SK-N-SH (cell line): ENCODE measurements around the gene TNFRSF1A. TPM values are rescaled to one million over a fixed set of nuclear protein-coding genes. Genes with fewer than 3 reads are reported as not detected.
A peak's percentile ranks its signal among the peaks of the same experiment; 100 is the strongest.

Experiments used
- CTCF ChIA-PET: fragments of 300-600, 350-600 bp; formaldehyde crosslinking; extraction: SDS; loops from one replicate; lab custom pipeline; 2021; lab: Yijun Ruan, JAX
- POLR2A ChIA-PET: fragments of 350-600 bp; sonication (Branson Sonifier 250); formaldehyde crosslinking; extraction: SDS; loops from one replicate; lab custom pipeline; 2020; ENCODE audit warnings: antibody characterized with exemption, inconsistent platforms; lab: Yijun Ruan, JAX
- DNase-seq: peaks from one replicate; pipeline ENCODE4 v3.0.0; 2012
- H2AFZ ChIP-seq: fragments of 200-600 bp; sonication (generic); 2 replicates; pipeline ENCODE4 v1.8.1; 2016; ENCODE audit warnings: antibody characterized with exemption, mild to moderate bottlenecking, low read depth
- H3F3A ChIP-seq: fragments of 200-600 bp; sonication (generic); replicated peaks from 2 replicates; pipeline ENCODE3; 2016; ENCODE audit warnings: antibody characterized with exemption, mild to moderate bottlenecking; ENCODE audit not compliant: insufficient read depth
- H3K27ac ChIP-seq, 2 experiments: fragments of 200-500 bp in 1 of 2; fragments of 200-600 bp in 1 of 2; sonication (Bioruptor generic) in 1 of 2; sonication (generic), shearing (Covaris generic) in 1 of 2; 2 replicates each; pipeline versions ENCODE4 v1.5.1 to v1.6.1; 2014 to 2016; ENCODE audit warnings: low read depth in 2 of 2, inconsistent platforms in 1 of 2, low read length in 1 of 2, mild to moderate bottlenecking in 1 of 2, mixed read lengths in 1 of 2
- H3K27me3 ChIP-seq: fragments of 200-600 bp; sonication (generic), shearing (Covaris generic); 2 replicates; pipeline ENCODE4 v1.6.1; 2016; ENCODE audit warnings: mixed run types; ENCODE audit not compliant: insufficient read depth
- H3K36me3 ChIP-seq, 2 experiments: fragments of 200-500 bp in 1 of 2; fragments of 200-600 bp in 1 of 2; sonication (Bioruptor generic) in 1 of 2; sonication (generic) in 1 of 2; replicated peaks in 1 of 2; 2 replicates each; pipeline versions ENCODE3 to v1.5.1; 2014 to 2016; ENCODE audit warnings: low read length in 1 of 2, mild to moderate bottlenecking in 1 of 2; ENCODE audit not compliant: insufficient read depth in 2 of 2, control insufficient read depth in 1 of 2
- H3K4me1 ChIP-seq, 2 experiments: fragments of 200-500 bp in 1 of 2; fragments of 200-600 bp in 1 of 2; sonication (Bioruptor generic) in 1 of 2; sonication (generic), shearing (Covaris generic) in 1 of 2; 2 replicates each; pipeline versions ENCODE4 v1.5.1 to v1.6.1; 2014 to 2016; ENCODE audit warnings: low read depth in 1 of 2, low read length in 1 of 2, mixed run types in 1 of 2; ENCODE audit not compliant: insufficient read depth in 2 of 2, control insufficient read depth in 1 of 2
- H3K4me2 ChIP-seq: fragments of 200-600 bp; sonication (generic), shearing (Covaris generic); 2 replicates; pipeline ENCODE4 v1.6.1; 2017; ENCODE audit warnings: mixed run types
- H3K4me3 ChIP-seq, 2 experiments: fragments of 200-500 bp in 1 of 2; fragments of 200-600 bp in 1 of 2; sonication (Bioruptor generic) in 1 of 2; sonication (generic), shearing (Covaris generic) in 1 of 2; 2 replicates each; pipeline versions ENCODE4 v1.5.1 to v1.8.1; 2014 to 2016; ENCODE audit warnings: low read depth in 2 of 2, inconsistent platforms in 1 of 2, low read length in 1 of 2, mild to moderate bottlenecking in 1 of 2, mixed read lengths in 1 of 2, moderate library complexity in 1 of 2
- H3K79me2 ChIP-seq: fragments of 200-600 bp; sonication (generic); 2 replicates; pipeline ENCODE4 v1.8.1; 2017; ENCODE audit warnings: mild to moderate bottlenecking; ENCODE audit not compliant: insufficient read depth
- H3K9ac ChIP-seq: fragments of 200-600 bp; sonication (generic); 2 replicates; pipeline ENCODE4 v1.6.1; 2017; ENCODE audit warnings: mixed run types
- H3K9me2 ChIP-seq: fragments of 200-600 bp; sonication (generic); 2 replicates; pipeline ENCODE4 v1.6.1; 2017; ENCODE audit warnings: mixed run types
- H3K9me3 ChIP-seq: fragments of 200-600 bp; sonication (generic); 2 replicates; pipeline ENCODE4 v1.6.1; 2017; ENCODE audit warnings: mixed run types, mild to moderate bottlenecking, moderate library complexity
- H4K20me1 ChIP-seq: fragments of 200-600 bp; sonication (generic); 2 replicates; pipeline ENCODE4 v1.6.1; 2017; ENCODE audit warnings: mild to moderate bottlenecking, mixed run types; ENCODE audit not compliant: insufficient read depth
- CHD2 ChIP-seq: fragments of 150-350 bp; IDR thresholded peaks from 2 replicates; pipeline ENCODE4 v1.6.1; 2018; ENCODE audit warnings: low read length; ENCODE audit not compliant: partially characterized antibody
- CTCF ChIP-seq: fragments of 200-600 bp; sonication (generic); IDR thresholded peaks from 2 replicates; pipeline ENCODE4 v1.6.1; 2017; ENCODE audit warnings: antibody characterized with exemption, mild to moderate bottlenecking, moderate library complexity
- ELF1 ChIP-seq: IDR thresholded peaks from 2 replicates; pipeline ENCODE4 v1.4.0; 2012
- FOXJ3 ChIP-seq: sonication (generic); formaldehyde crosslinking; IDR thresholded peaks from 2 replicates; pipeline ENCODE4 v1.5.1; 2020; ENCODE audit warnings: mild to moderate bottlenecking, missing genetic modification reagents
- GABPA ChIP-seq: IDR thresholded peaks from 2 replicates; pipeline ENCODE4 v1.4.0; 2012; ENCODE audit warnings: low read depth, mild to moderate bottlenecking
- MAX ChIP-seq: IDR thresholded peaks from 2 replicates; pipeline ENCODE4 v1.4.0; 2012; ENCODE audit warnings: low read depth
- NFIC ChIP-seq: IDR thresholded peaks from 2 replicates; pipeline ENCODE4 v1.4.0; 2012; ENCODE audit warnings: borderline replicate concordance
- PBX3 ChIP-seq: IDR thresholded peaks from 2 replicates; pipeline ENCODE4; 2012
- RAD21 ChIP-seq: IDR thresholded peaks from 2 replicates; pipeline ENCODE4 v1.6.1; 2012; ENCODE audit warnings: mild to moderate bottlenecking, low read length
- RFX5 ChIP-seq: IDR thresholded peaks from 2 replicates; pipeline ENCODE4 v1.6.1; 2012; ENCODE audit warnings: mild to moderate bottlenecking, improper control_type of control experiment, low read length
- SIN3A ChIP-seq: IDR thresholded peaks from 2 replicates; pipeline ENCODE4 v1.6.1; 2012; ENCODE audit warnings: low read depth, mild to moderate bottlenecking, low read length, moderate library complexity, borderline replicate concordance
- SMC3 ChIP-seq: IDR thresholded peaks from 2 replicates; pipeline ENCODE4 v1.6.1; 2012; ENCODE audit warnings: low read depth, low read length, improper control_type of control experiment
- TCF12 ChIP-seq: IDR thresholded peaks from 2 replicates; pipeline ENCODE4 v1.4.0; 2012
- TEAD4 ChIP-seq: IDR thresholded peaks from 2 replicates; pipeline ENCODE4 v1.4.0; 2012; ENCODE audit warnings: mild to moderate bottlenecking, borderline replicate concordance; ENCODE audit not compliant: insufficient read depth
- USF2 ChIP-seq: fragments of 150-350 bp; IDR thresholded peaks from 2 replicates; pipeline ENCODE4 v1.6.1; 2017; ENCODE audit warnings: antibody characterized with exemption, low read length, low read depth, borderline replicate concordance
- WGBS: methylation state at CpG from one replicate; pipeline ENCODE4 v1.1.6; 2017; ENCODE audit warnings: low lambda C conversion rate; 5-methylcytosine and 5-hydroxymethylcytosine counted together
- polyA plus RNA-seq, 3 experiments: library from polyadenylated mRNA; depleted of rRNA; stranded (reverse); fragments of >200 nt; gene quantifications; 2 replicates each; pipeline ENCODE4 v1.2.3, GENCODE V29; 2012
- TF ChIP-seq, protein P1 (sequence below): IDR thresholded peaks from 2 replicates; pipeline ENCODE4 v1.4.0; 2012; ENCODE audit warnings: low read depth, borderline replicate concordance

TNFRSF1A gene
- polyA plus RNA-seq, 1 of the 3 experiments (the other 2 are of a cell fraction), result 92.9 TPM

- no peak for TF ChIP-seq CTCF
- TF ChIP-seq CHD2, result no peak
- no peak for TF ChIP-seq ELF1
- TF ChIP-seq MAX, result peak; percentile 98
- no peak for TF ChIP-seq RFX5
- 0 out of 2 replicates have a peak, but pooled peaks have one; percentile 28 for TF ChIP-seq GABPA
- no peak; the same call in 1 of the 2 replicates for TF ChIP-seq USF2
- no peak for TF ChIP-seq TEAD4
- no peak for TF ChIP-seq RAD21
These were observed 5.6 kb downstream of the TNFRSF1A start (continued) for GRCh38 chr12:6336079-6336888.

DNA sequence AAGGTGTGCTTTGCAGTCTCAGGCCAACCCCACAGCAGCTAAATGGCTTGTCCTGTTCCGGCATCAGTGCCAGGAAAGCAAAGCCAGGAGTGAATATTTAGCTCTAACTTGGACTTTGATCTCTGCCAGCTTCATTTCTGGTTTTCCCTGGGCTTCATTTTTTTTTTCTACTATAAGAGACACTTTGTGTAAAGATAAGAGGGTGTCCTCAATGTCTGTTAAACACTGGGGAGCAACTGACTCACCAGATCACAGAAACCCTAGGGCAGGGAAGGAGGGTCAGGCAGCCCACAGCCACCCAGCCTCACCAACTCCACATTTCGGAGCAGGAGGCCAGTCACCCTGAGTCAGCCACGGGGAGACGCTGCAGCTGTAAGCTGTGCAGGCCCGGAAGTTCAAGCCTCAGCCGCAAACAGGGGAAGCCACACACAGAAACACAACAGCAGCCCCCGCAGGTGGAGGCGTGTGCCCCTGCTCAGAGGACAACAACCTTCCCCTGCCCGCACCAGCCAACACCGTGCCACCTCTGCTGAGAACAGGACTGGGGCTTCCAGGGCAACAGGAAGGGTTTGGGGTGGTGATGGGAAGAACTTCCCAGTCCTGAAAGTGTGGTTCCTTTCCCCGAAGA, 6.3 kb downstream of the TNFRSF1A start:
- Histone ChIP-seq H3K9me2 (no peaks in the 10 kb centered on the region), H3F3A (peaks cover 65% of the 10 kb centered on the region), H3K9ac (peak overlapping the region; percentile 83), H3K36me3 (peaks cover 27 to 30% of the 10 kb centered on the region in 2 experiments), H3K27ac (peak overlapping the region; percentile 96 to 100), H3K79me2 (peaks cover 77% of the 10 kb centered on the region), H3K4me3 (peak overlapping the region; percentile 19 to 55; a peak in 3 of 4 replicates), H3K4me2 (peak overlapping the region; percentile 88), H3K27me3 (no peaks in the 10 kb centered on the region), H3K9me3 (no peaks in the 10 kb centered on the region), H4K20me1 (peaks cover 12% of the 10 kb centered on the region; the same call in 1 of the 2 replicates), H3K4me1 (peaks cover 47 to 71% of the 10 kb centered on the region in 2 experiments), H2AFZ (no peak overlapping the region)
- WGBS, result 7% methylated on average over 11 of the region's 11 CpGs
- DNase-seq, result peak; percentile 74
- ChIA-PET CTCF (interaction anchor here (0.6 to 2.5 kb wide), 9 partner anchors 48 to 885 kb away, joined by 3 to 10 read pairs (median 3); no protein-coding TSS in a partner anchor), POLR2A (interaction anchor here (1.0 to 1.4 kb wide), 2 partner anchors 135 to 199 kb away, joined by 4 to 7 read pairs; partner anchors contain the start of genes GAPDH and VAMP1)
- TF ChIP-seq CHD2 (no peak), TCF12 (peak; percentile 62; the same call in 1 of the 2 replicates), CTCF (peak; percentile 67), RFX5 (no peak), PBX3 (peak; percentile 62; the same call in 1 of the 2 replicates), FOXJ3 (CRISPR knock-in tag) (no peak), SMC3 (peak; percentile 36), NFIC (0 out of 2 replicates have a peak, but pooled peaks have one; percentile 9), MAX (no peak), SIN3A (no peak)
- TF ChIP-seq, protein P1, sequence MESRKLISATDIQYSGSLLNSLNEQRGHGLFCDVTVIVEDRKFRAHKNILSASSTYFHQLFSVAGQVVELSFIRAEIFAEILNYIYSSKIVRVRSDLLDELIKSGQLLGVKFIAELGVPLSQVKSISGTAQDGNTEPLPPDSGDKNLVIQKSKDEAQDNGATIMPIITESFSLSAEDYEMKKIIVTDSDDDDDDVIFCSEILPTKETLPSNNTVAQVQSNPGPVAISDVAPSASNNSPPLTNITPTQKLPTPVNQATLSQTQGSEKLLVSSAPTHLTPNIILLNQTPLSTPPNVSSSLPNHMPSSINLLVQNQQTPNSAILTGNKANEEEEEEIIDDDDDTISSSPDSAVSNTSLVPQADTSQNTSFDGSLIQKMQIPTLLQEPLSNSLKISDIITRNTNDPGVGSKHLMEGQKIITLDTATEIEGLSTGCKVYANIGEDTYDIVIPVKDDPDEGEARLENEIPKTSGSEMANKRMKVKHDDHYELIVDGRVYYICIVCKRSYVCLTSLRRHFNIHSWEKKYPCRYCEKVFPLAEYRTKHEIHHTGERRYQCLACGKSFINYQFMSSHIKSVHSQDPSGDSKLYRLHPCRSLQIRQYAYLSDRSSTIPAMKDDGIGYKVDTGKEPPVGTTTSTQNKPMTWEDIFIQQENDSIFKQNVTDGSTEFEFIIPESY, result no peak
